Gastroesophageal sphincter (tissue), 4 donors: ENCODE results near the gene GNPAT. TPM values are rescaled to one million over a fixed set of nuclear protein-coding genes. Genes with fewer than 3 reads are reported as not detected.

Source experiments
- ATAC-seq: fragments of 150-250 bp; one replicate; pipeline ENCODE4 v1.9.1; 2016; ENCODE audit warnings: mild to moderate bottlenecking, moderate library complexity
- H3K27ac ChIP-seq, 4 donors: fragments of 200-600 bp; sonication (generic) in 3 of 4; 1 replicate in 3 of 4; 2 replicates in 1 of 4; pipeline ENCODE4 v1.5.1; 2016 to 2019
- H3K27me3 ChIP-seq: fragments of 200-600 bp; sonication (generic); one replicate; pipeline ENCODE4 v1.5.1; 2019
- H3K36me3 ChIP-seq, 2 donors: fragments of 200-600 bp; sonication (generic); one replicate each; pipeline ENCODE4 v1.5.1; 2019; ENCODE audit warnings: control low read depth in 1 of 2
- H3K4me1 ChIP-seq, 3 donors: fragments of 200-600 bp; sonication (generic); 1 replicate in 2 of 3; 2 replicates in 1 of 3; pipeline ENCODE4 v1.5.1; 2016 to 2019; ENCODE audit warnings: control low read depth in 2 of 3
- H3K4me3 ChIP-seq, 2 donors: fragments of 200-600 bp; sonication (generic); one replicate each; pipeline ENCODE4 v1.5.1; 2019; ENCODE audit warnings: mild to moderate bottlenecking in 1 of 2, moderate library complexity in 1 of 2
- H3K9me3 ChIP-seq, 3 donors: fragments of 200-600 bp; sonication (generic); one replicate each; pipeline ENCODE4 v1.5.1; 2017 to 2019; ENCODE audit warnings: control low read depth in 2 of 3
- CTCF ChIP-seq, 4 experiments: fragments of 200-600 bp in 2 of 4; fragments of 450-650 bp in 2 of 4; sonication (generic) in 1 of 4; IDR thresholded peaks; one replicate each; pipeline ENCODE4 v1.5.1; 2017 to 2019; ENCODE audit warnings: antibody characterized with exemption in 4 of 4, mild to moderate bottlenecking in 2 of 4, moderate library complexity in 2 of 4
- EP300 ChIP-seq: sonication (generic); formaldehyde crosslinking; IDR thresholded peaks from one replicate; pipeline ENCODE4 v1.6.1; 2017; ENCODE audit warnings: antibody characterized with exemption, mild to moderate bottlenecking
- POLR2A ChIP-seq, 2 donors: fragments of 450-650 bp; IDR thresholded peaks; one replicate each; pipeline ENCODE4 v1.6.1; 2017; ENCODE audit warnings: antibody characterized with exemption in 2 of 2, mild to moderate bottlenecking in 2 of 2, moderate library complexity in 1 of 2
- POLR2AphosphoS5 ChIP-seq: sonication (generic); formaldehyde crosslinking; IDR thresholded peaks from one replicate; pipeline ENCODE4 v1.6.1; 2017; ENCODE audit warnings: antibody characterized with exemption
- WGBS, 2 donors: methylation state at CpG; one replicate each; pipeline ENCODE4 v1.1.5; 2018; ENCODE audit warnings: low coverage in 1 of 2; 5-methylcytosine and 5-hydroxymethylcytosine counted together
- total RNA-seq, 4 donors: library from RNA; depleted of rRNA; stranded (reverse); fragments of >200 nt; gene quantifications; one replicate each; pipeline ENCODE4 v1.1.0, GENCODE V29; 2016

GNPAT gene
- total RNA-seq, 4 donors from 2014 or later = 43.8 to 74.5 (median 57.7) TPM

GRCh38 chr1:231232870-231233734 lies 7.9 kb upstream of the GNPAT start:
- ATAC-seq = no peak

GRCh38 chr1:231233735-231234417 lies 7.1 kb upstream of the GNPAT start:
- no peak for ATAC-seq
- no peak overlapping the region for H3K27ac ChIP-seq
- H3K27me3 ChIP-seq = no peaks in the 10 kb centered on the region
- TF ChIP-seq EP300 (no peak), POLR2AphosphoS5 (no peak), CTCF (IDR thresholded peaks at IDR 0.05) (no peak), POLR2A (IDR thresholded peaks at IDR 0.05) (no peak)
- 69 to 96% methylated on average over 4 to 7 of the region's 8 CpGs for WGBS, 2 donors
- no peak overlapping the region for H3K4me3 ChIP-seq
- no peaks in the 10 kb centered on the region for H3K9me3 ChIP-seq
- peaks cover 0 to 45% of the 10 kb centered on the region in 2 donors for H3K36me3 ChIP-seq
- peaks cover 0 to 21% (median 3%) of the 10 kb centered on the region in 3 donors for H3K4me1 ChIP-seq

More at GRCh38 chr1:231232870-231233734, 7.9 kb upstream of the GNPAT start:
- Histone ChIP-seq H3K36me3 (peaks cover 0 to 45% of the 10 kb centered on the region in 2 donors), H3K27me3 (no peaks in the 10 kb centered on the region), H3K4me1 (peaks cover 0 to 21% (median 3%) of the 10 kb centered on the region in 3 donors), H3K9me3 (no peaks in the 10 kb centered on the region), H3K4me3 (no peak overlapping the region), H3K27ac (no peak overlapping the region)
- TF ChIP-seq POLR2AphosphoS5 = no peak
- WGBS, 2 donors = 89 to 93% methylated on average over 11 to 14 of the region's 14 CpGs

GRCh38 chr1:231234506-231234905 lies 6.5 kb upstream of the GNPAT start:
- Histone ChIP-seq H3K9me3 (no peaks in the 10 kb centered on the region), H3K27ac (no peak overlapping the region), H3K36me3 (peaks cover 0 to 43% of the 10 kb centered on the region in 2 donors), H3K27me3 (no peaks in the 10 kb centered on the region), H3K4me3 (no peak overlapping the region), H3K4me1 (peaks cover 0 to 22% (median 3%) of the 10 kb centered on the region in 3 donors)
- TF ChIP-seq EP300 (no peak), CTCF (IDR thresholded peaks at IDR 0.05) (no peak), POLR2AphosphoS5 (no peak), POLR2A (IDR thresholded peaks at IDR 0.05) (no peak)
- 83 to 100% methylated on average over 2 to 3 of the region's 3 CpGs for WGBS, 2 donors
- no peak for ATAC-seq

GRCh38 chr1:231235526-231236207 lies 5.3 kb upstream of the GNPAT start:
- TF ChIP-seq POLR2A (IDR thresholded peaks at IDR 0.05) = no peak
- no peak for TF ChIP-seq EP300
- no peak for TF ChIP-seq POLR2AphosphoS5
- TF ChIP-seq CTCF (IDR thresholded peaks at IDR 0.05) = no peak
- Histone ChIP-seq H3K4me1 (peaks cover 0 to 33% (median 8%) of the 10 kb centered on the region in 3 donors), H3K9me3 (no peaks in the 10 kb centered on the region), H3K27me3 (no peaks in the 10 kb centered on the region), H3K36me3 (peaks cover 0 to 36% of the 10 kb centered on the region in 2 donors), H3K4me3 (no peak overlapping the region), H3K27ac (no peak overlapping the region)
- WGBS, 2 donors = 90 to 100% methylated on average over 2 to 3 of the region's 3 CpGs
- ATAC-seq = no peak

GRCh38 chr1:231236208-231236591 lies 4.8 kb upstream of the GNPAT start:
- H3K4me3 ChIP-seq = no peak overlapping the region
- peaks cover 0 to 33% (median 8%) of the 10 kb centered on the region in 3 donors for H3K4me1 ChIP-seq
- no peaks in the 10 kb centered on the region for H3K9me3 ChIP-seq
- no peak overlapping the region for H3K27ac ChIP-seq
- TF ChIP-seq EP300 (no peak), POLR2A (IDR thresholded peaks at IDR 0.05) (no peak), POLR2AphosphoS5 (no peak), CTCF (IDR thresholded peaks at IDR 0.05) (no peak)
- no peaks in the 10 kb centered on the region for H3K27me3 ChIP-seq
- peaks cover 0 to 31% of the 10 kb centered on the region in 2 donors for H3K36me3 ChIP-seq
- 56 to 80% methylated on average over 2 to 4 of the region's 4 CpGs for WGBS, 2 donors
- ATAC-seq = no peak
